ENCODE results near the gene PAH. TPM values are rescaled to one million over a fixed set of nuclear protein-coding genes. Genes with fewer than 3 reads are reported as not detected.

Gene PAH
- total and polyA plus RNA-seq, 10 donors: 0.09 TPM; not detected in 9

DNA sequence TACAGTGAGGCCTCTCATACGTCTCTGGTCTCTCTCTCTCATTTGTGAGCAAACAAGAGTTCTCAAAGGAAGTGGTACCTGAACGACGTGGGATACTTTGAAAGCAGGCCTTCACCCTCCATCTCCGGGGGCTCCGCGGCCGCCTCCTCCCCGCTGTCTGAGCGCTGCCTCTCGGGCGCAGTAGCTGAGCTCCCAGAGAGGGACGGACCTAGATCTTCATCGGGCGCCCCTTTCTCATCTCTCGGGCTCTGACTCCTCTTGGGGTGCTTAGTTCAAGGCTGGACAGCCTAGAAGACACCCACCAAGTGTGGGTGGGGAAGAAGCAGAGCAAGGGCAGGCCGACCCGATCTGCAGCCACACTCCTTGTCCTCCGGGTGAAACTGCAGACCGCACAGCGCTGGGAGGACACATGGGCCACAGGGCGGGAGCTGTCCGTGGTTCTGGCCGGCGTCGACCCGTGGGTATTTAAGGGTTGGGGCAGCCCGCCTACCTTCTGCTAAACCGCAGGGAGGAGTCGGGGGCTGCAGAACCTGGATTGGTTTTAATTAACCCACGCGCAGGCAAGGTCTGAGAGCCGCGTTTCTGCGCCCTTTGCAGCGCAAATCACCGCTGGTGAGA lies 92.7 kb downstream of the PAH start:
- peak; percentile 73 for DNase-seq

GRCh38 chr12:102821149-102821548 lies 95.9 kb downstream of the PAH start:
- Histone ChIP-seq H3K9me3 (peaks cover 0 to 5% (median 0%) of the 10 kb centered on the region in 8 donors), H3K27me3 (replicated peaks in 1 of 7) (peaks cover 0 to 59% (median 9%) of the 10 kb centered on the region in 7 donors), H3K36me3 (no peaks in the 10 kb centered on the region), H3K4me1 (peaks cover 0 to 5% (median 0%) of the 10 kb centered on the region in 6 donors), H3K27ac (no peak overlapping the region), H3K4me3 (no peak overlapping the region)
- TF ChIP-seq POLR2A (IDR thresholded peaks at IDR 0.05) (no peak), CTCF (IDR thresholded peaks at IDR 0.05 in 8 of 11, conservative IDR thresholded peaks at IDR 0.05 in 3 of 11) (no peak), POLR2AphosphoS5 (IDR thresholded peaks at IDR 0.05) (no peak)
- DNase-seq: no peak
- intact Hi-C loops (cut with DNase I; ENCODE audit: low total_unique reads): no loop called here
- 72 to 80% (median 76%) methylated on average over 5 of the region's 5 CpGs for WGBS, 5 donors

More for the DNA sequence above, 92.7 kb downstream of the PAH start:
- Histone ChIP-seq H3K27ac (no peak overlapping the region), H3K27me3 (replicated peaks in 1 of 7) (peaks cover 0 to 46% (median 9%) of the 10 kb centered on the region in 7 donors), H3K4me1 (no peaks in the 10 kb centered on the region), H3K9me3 (peaks cover 0 to 6% (median 0%) of the 10 kb centered on the region in 8 donors), H3K36me3 (no peaks in the 10 kb centered on the region), H3K4me3 (no peak overlapping the region)
- no peak for TF ChIP-seq CTCF (IDR thresholded peaks at IDR 0.05 in 8 of 11, conservative IDR thresholded peaks at IDR 0.05 in 3 of 11)
- no peak for TF ChIP-seq POLR2AphosphoS5 (IDR thresholded peaks at IDR 0.05)
- TF ChIP-seq POLR2A (IDR thresholded peaks at IDR 0.05): no peak
- WGBS, 5 donors: 7 to 11% (median 9%) methylated on average over 33 to 36 of the region's 36 CpGs
- intact Hi-C loops (cut with DNase I; ENCODE audit: low total_unique reads): no loop called here

GRCh38 chr12:102816816-102817434 lies 100.1 kb downstream of the PAH start:
- WGBS, 5 donors: 11 to 30% (median 18%) methylated on average over 5 of the region's 5 CpGs
- H3K9me3 ChIP-seq: no peaks in the 10 kb centered on the region
- no peaks in the 10 kb centered on the region for H3K36me3 ChIP-seq
- intact Hi-C loops (cut with DNase I; ENCODE audit: low total_unique reads): no loop called here
- no peak for DNase-seq
- no peak overlapping the region for H3K4me3 ChIP-seq
- TF ChIP-seq POLR2AphosphoS5 (IDR thresholded peaks at IDR 0.05): no peak
- TF ChIP-seq CTCF (IDR thresholded peaks at IDR 0.05 in 8 of 11, conservative IDR thresholded peaks at IDR 0.05 in 3 of 11): peak in 8 of 11 experiments; percentile 22 to 60 (median 50)
- peaks cover 0 to 5% (median 0%) of the 10 kb centered on the region in 6 donors for H3K4me1 ChIP-seq
- peaks cover 0 to 32% (median 0%) of the 10 kb centered on the region in 7 donors for H3K27me3 ChIP-seq (replicated peaks in 1 of 7)
- H3K27ac ChIP-seq: no peak overlapping the region

DNA sequence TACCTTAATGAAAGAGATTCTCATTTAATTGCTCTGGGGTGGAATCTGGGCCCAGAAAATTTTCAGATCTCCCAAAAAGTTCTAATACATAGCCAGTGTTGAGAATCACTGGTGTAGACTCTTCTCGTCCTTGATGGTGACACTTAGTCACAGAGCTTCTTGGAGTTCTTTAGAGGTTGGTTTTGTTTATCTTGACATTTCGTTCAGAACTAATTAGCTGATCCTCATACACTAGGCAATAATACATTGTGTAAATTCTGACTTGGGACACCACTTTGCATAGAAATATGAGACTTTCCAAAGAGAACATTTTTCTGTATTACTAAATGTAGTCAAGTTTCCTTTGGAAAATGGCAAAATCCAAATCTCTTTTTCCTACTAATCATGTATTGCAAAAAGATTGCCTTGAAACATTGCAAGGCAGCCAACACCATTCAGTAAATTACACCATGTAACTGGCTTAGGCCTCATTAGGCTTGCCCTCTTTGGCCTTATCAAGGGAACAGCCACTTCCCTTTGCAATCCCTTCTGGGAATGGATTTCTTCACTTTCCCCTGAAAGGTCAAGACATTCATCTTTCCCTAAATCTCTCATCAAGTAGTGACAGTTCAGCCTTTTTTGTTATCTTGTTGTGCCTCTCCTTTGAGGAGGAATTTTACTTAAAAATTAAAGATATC lies 102.2 kb downstream of the PAH start:
- H3K36me3 ChIP-seq: no peaks in the 10 kb centered on the region
- no peak for DNase-seq
- intact Hi-C loops (cut with DNase I; ENCODE audit: low total_unique reads): no loop called here
- H3K27ac ChIP-seq: peak overlapping the region in 1 of 8 donors; percentile 2
- peaks cover 0 to 33% (median 0%) of the 10 kb centered on the region in 7 donors for H3K27me3 ChIP-seq (replicated peaks in 1 of 7)
- TF ChIP-seq CTCF (IDR thresholded peaks at IDR 0.05 in 8 of 11, conservative IDR thresholded peaks at IDR 0.05 in 3 of 11): no peak
- no peak for TF ChIP-seq POLR2AphosphoS5 (IDR thresholded peaks at IDR 0.05)
- no peak for TF ChIP-seq POLR2A (IDR thresholded peaks at IDR 0.05)
- H3K9me3 ChIP-seq: no peaks in the 10 kb centered on the region
- WGBS, 5 donors: 66 to 79% (median 69%) methylated on average over 2 of the region's 2 CpGs
- no peak overlapping the region for H3K4me3 ChIP-seq
- peaks cover 0 to 5% (median 0%) of the 10 kb centered on the region in 6 donors for H3K4me1 ChIP-seq
